Esophagus muscularis mucosa (tissue), 3 donors: Measurements from ENCODE around the gene DNAH9.

Experiments used
- CTCF ChIP-seq, 3 experiments: fragments of 200-600 bp in 2 of 3; fragments of 450-650 bp in 1 of 3; sonication (generic) in 2 of 3; IDR thresholded peaks; one replicate each; pipeline ENCODE4 v1.5.1; 2017 to 2019; ENCODE audit warnings: antibody characterized with exemption in 3 of 3, mild to moderate bottlenecking in 2 of 3, moderate library complexity in 1 of 3
- POLR2A ChIP-seq: fragments of 450-650 bp; IDR thresholded peaks from one replicate; pipeline ENCODE4 v1.6.1; 2017; ENCODE audit warnings: antibody characterized with exemption, moderate library complexity, mild to moderate bottlenecking, low read depth
- POLR2AphosphoS5 ChIP-seq, 2 donors: sonication (generic); formaldehyde crosslinking; IDR thresholded peaks; one replicate each; pipeline ENCODE4 v1.6.1; 2017; ENCODE audit warnings: antibody characterized with exemption in 2 of 2

- TF ChIP-seq POLR2A = no peak
- no peak for TF ChIP-seq CTCF (IDR thresholded peaks at IDR 0.05)
- TF ChIP-seq POLR2AphosphoS5 (IDR thresholded peaks at IDR 0.05) = no peak
These were observed 3.4 kb downstream of the DNAH9 start for GRCh38 chr17:11601661-11602060.
